ENCODE data around the gene JAKMIP1. TPM values are rescaled to one million over a fixed set of nuclear protein-coding genes. Genes with fewer than 3 reads are reported as not detected.

Gene JAKMIP1
- not detected in 2 replicates for total RNA-seq (2014; rRNA removed)
- not detected for polyA plus RNA-seq (2012)

- DNase-seq (ENCODE audit: low read depth): peak; percentile 10
These were observed at the start of gene JAKMIP1 for GRCh38 chr4:6200011-6200921. Gene JAKMIP1, minus strand, starts transcription at chr4:6200549. Its CDS starts 87,699 bp downstream, at chr4:6112850.

- no peak for DNase-seq (ENCODE audit: low read depth)
These were observed 48.0 kb upstream of the JAKMIP1 start for GRCh38 chr4:6248394-6248793.

- no peak for DNase-seq (ENCODE audit: low read depth)
These were observed 45.9 kb upstream of the JAKMIP1 start for GRCh38 chr4:6246170-6246634.

- no peak for DNase-seq (ENCODE audit: low read depth)
These were observed 45.2 kb upstream of the JAKMIP1 start for GRCh38 chr4:6245246-6246169.

GRCh38 chr4:6242271-6243029, 42.1 kb upstream of the JAKMIP1 start:
- DNase-seq (ENCODE audit: low read depth): no peak

- no peak for DNase-seq (ENCODE audit: low read depth)
These were observed 40.9 kb upstream of the JAKMIP1 start for GRCh38 chr4:6241062-6241845.

- no peak for DNase-seq (ENCODE audit: low read depth)
These were observed 39.6 kb upstream of the JAKMIP1 start for GRCh38 chr4:6239968-6240367.

- DNase-seq (ENCODE audit: low read depth): no peak
These were observed 39.1 kb upstream of the JAKMIP1 start for GRCh38 chr4:6239486-6239885.

- no peak for DNase-seq (ENCODE audit: low read depth)
These were observed 36.6 kb upstream of the JAKMIP1 start for GRCh38 chr4:6236816-6237390.

- no peak for DNase-seq (ENCODE audit: low read depth)
These were observed 35.7 kb upstream of the JAKMIP1 start for GRCh38 chr4:6235901-6236640.

- no peak for DNase-seq (ENCODE audit: low read depth)
These were observed 34.7 kb upstream of the JAKMIP1 start for GRCh38 chr4:6235012-6235411.

GRCh38 chr4:6233929-6234328, 33.6 kb upstream of the JAKMIP1 start:
- no peak for DNase-seq (ENCODE audit: low read depth)

GRCh38 chr4:6232836-6233785, 32.8 kb upstream of the JAKMIP1 start:
- DNase-seq (ENCODE audit: low read depth): no peak

GRCh38 chr4:6231663-6232165, 31.4 kb upstream of the JAKMIP1 start:
- DNase-seq (ENCODE audit: low read depth): no peak

GRCh38 chr4:6230827-6231662, 30.7 kb upstream of the JAKMIP1 start:
- no peak for DNase-seq (ENCODE audit: low read depth)

GRCh38 chr4:6230502-6230785, 30.1 kb upstream of the JAKMIP1 start:
- no peak for DNase-seq (ENCODE audit: low read depth)
